Heart left ventricle (tissue), 13 donors: ENCODE measurements around the gene PRDM8.

ENCODE experiments used
- POLR2A ChIP-seq, 2 donors: fragments of 450-650 bp; IDR thresholded peaks; one replicate each; pipeline ENCODE4 v1.6.1; 2017; ENCODE audit warnings: antibody characterized with exemption in 2 of 2, mild to moderate bottlenecking in 2 of 2, moderate library complexity in 2 of 2
- TF ChIP-seq, protein P1 (sequence below), 12 donors: fragments of 200-600 bp; sonication (generic) in 4 of 12; IDR thresholded peaks; one replicate each; pipeline versions ENCODE4 v1.5.0 to v1.8.0; 2018 to 2022; ENCODE audit warnings: antibody characterized with exemption in 12 of 12, mild to moderate bottlenecking in 5 of 12
- donor health status: ischemic (EF 13 %, LVEDD 7.1; RV severe dilation, severe dysfunction).
- donor health status: DM: no; HTN: yes; CAD: no.
- donor health status: DM: no; HTN: no; CAD: no.
- donor health status: ischemic (EF 25% LVEDD 6.9; RV normal size, moderate dysfunction).
- donor health status: ischemic (EF 25% LVEDD 5.7; RV mildly dilated, moderate dysfunction).
- donor health status: ischemic (EF 35%, LVEDD 5.7; RV mildly dilated, moderate dysfunction).
- donor health status: nonischemic (EF 11% LVEDD 7.7; RV severe dilation, severe dysfunction).
- donor health status: DM: yes; HTN: yes; CAD: no.
- donor health status: PGD.
- donor health status: ischemic (EF 29% LVEDD 5.4; RV normal size, mild dysfunction).
- donor health status: nonischemic (EF 23%, LVEDD 6.1; RV moderate dilation, normal function).

DNA sequence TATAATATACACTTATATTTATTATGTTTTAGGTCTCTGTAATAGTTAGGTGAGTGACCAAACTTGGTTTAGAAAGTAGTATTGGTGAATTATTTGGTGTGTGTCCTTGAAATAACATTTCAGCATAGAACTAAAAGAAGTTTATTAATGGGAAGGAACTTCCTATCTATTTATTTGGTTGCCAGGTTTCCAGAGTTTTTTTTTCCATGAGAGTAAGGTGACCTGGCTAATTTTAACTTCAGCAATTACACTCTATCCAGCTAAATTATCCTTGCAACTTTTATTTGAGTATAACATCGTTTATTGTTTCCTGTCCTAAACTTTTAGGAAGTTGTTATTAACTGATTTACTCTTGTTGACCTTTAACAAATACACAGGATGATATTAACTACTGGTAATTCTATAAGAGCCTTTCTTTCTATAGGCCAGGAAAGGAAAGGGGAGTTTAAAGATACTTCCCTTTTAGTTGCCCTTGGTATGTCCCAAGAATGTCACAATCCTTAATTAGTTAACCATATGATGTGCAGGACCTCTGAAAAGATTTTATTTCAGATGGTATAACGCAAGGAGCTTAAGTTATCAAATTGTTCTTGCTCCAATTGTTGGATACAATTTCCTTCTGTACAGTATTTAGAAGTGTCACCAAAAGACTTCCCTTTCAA lies 18.9 kb downstream of the PRDM8 start:
- TF ChIP-seq, protein P1, sequence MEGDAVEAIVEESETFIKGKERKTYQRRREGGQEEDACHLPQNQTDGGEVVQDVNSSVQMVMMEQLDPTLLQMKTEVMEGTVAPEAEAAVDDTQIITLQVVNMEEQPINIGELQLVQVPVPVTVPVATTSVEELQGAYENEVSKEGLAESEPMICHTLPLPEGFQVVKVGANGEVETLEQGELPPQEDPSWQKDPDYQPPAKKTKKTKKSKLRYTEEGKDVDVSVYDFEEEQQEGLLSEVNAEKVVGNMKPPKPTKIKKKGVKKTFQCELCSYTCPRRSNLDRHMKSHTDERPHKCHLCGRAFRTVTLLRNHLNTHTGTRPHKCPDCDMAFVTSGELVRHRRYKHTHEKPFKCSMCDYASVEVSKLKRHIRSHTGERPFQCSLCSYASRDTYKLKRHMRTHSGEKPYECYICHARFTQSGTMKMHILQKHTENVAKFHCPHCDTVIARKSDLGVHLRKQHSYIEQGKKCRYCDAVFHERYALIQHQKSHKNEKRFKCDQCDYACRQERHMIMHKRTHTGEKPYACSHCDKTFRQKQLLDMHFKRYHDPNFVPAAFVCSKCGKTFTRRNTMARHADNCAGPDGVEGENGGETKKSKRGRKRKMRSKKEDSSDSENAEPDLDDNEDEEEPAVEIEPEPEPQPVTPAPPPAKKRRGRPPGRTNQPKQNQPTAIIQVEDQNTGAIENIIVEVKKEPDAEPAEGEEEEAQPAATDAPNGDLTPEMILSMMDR (IDR thresholded peaks at IDR 0.05) = no peak
- TF ChIP-seq POLR2A (IDR thresholded peaks at IDR 0.05) = no peak
